GM12874 (cell line): Measurements from ENCODE around the gene ITGA8.

Experiments used
- TF ChIP-seq, protein P1 (sequence below): IDR thresholded peaks from 2 replicates; pipeline ENCODE4 v1.5.1; 2011; ENCODE audit warnings: low read depth, mild to moderate bottlenecking, control low read depth, low read length, moderate library complexity; ENCODE audit not compliant: insufficient read depth

Gene ITGA8

DNA sequence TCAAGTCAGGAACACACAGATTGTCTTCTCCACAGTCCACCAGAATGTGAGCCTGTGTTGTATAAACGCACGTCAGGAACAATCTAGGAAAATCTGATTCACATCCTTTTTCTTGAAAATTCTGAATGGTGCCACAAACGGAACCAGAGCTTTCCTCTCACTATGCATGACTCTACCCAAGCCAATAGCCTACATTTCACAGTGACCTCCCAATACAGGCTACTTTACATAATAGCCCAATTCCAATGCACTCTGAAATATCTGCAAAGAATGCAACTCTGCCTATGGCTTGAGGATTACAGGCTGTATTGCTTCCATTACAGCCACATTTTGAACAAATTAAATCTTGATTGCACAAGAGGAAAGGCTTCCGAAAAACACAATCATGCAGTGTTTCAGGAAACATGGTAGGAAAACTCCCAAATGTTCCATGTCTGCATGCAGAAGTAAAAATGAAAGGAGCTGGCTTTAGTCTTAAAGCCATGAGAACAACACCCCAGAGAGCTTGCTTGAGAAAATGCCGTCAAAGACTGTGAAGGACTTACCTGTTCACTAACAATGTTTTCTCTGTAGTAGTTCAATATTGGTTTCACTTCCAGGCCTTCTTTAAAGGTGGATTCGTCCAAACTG is 113.9 kb downstream of the ITGA8 start:
- TF ChIP-seq, protein P1, sequence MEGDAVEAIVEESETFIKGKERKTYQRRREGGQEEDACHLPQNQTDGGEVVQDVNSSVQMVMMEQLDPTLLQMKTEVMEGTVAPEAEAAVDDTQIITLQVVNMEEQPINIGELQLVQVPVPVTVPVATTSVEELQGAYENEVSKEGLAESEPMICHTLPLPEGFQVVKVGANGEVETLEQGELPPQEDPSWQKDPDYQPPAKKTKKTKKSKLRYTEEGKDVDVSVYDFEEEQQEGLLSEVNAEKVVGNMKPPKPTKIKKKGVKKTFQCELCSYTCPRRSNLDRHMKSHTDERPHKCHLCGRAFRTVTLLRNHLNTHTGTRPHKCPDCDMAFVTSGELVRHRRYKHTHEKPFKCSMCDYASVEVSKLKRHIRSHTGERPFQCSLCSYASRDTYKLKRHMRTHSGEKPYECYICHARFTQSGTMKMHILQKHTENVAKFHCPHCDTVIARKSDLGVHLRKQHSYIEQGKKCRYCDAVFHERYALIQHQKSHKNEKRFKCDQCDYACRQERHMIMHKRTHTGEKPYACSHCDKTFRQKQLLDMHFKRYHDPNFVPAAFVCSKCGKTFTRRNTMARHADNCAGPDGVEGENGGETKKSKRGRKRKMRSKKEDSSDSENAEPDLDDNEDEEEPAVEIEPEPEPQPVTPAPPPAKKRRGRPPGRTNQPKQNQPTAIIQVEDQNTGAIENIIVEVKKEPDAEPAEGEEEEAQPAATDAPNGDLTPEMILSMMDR: no peak

DNA sequence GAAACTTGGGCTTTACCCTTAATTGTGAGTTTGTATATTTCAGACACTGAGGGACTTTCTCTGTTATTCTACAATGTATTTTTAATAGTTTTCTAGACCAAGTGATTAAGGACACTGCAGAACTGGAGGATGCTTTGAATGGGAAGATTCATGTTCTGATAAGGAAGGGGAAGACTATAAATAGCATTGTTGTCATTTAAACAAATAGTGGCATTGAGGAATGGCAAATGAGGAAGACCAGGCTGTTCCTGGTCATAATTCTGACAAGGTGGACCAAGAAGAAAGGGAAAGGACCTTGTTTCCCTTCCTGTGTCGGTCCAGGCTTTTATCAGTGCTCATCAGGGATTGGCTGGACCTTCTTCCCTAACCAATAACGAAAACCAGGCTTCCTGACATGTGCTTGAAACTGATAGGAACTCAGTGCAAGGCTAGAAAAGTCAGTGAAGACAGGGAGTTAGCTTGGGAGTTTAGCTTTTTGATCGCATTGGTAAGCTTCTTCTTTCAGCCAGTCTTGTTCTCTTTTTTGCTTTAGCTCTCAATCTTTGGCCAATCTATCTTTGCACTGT is 116.2 kb downstream of the ITGA8 start:
- TF ChIP-seq, protein P1: no peak

DNA sequence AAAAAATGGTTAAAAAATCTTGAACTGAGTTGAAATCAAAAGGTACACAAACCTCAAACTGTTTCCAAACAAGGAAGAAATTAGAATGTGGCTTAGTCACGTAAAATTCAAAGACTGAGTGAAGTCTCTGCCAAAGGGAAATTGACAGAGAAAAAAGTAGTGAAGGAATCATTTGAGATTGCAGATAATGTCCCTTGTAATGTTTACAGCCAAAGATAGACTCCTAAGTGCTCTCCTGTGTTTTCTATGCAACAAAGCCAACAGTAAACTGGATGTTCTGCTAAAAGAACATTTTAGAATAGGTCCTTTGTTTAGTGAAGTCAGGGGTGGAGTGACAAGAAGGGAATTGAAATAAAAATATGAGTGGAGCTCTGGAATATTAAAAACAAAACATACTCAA is 117.9 kb downstream of the ITGA8 start:
- TF ChIP-seq, protein P1: no peak

DNA sequence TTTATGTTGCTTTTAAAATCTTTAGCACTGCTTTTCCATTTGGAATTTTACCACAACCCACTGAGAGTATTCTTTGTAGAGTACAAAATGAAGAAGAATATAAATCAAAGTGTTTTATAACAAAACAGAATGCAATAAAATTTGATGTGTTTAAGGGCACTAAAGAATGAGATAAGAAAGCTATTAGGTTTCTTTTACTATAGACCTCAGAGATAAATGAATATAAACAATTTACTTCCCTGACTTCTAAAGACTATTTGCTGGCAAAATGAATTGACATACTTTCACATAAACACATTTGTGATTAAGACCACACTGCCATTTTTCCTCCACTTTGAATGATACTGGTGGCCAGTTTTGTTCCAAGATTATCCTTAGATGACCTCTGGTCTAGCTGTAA is 124.5 kb downstream of the ITGA8 start:
- TF ChIP-seq, protein P1: no peak

GRCh38 chr10:15591937-15592336 is 127.8 kb downstream of the ITGA8 start:
- TF ChIP-seq, protein P1: no peak

GRCh38 chr10:15591431-15591830 is 128.3 kb downstream of the ITGA8 start:
- TF ChIP-seq, protein P1: no peak

DNA sequence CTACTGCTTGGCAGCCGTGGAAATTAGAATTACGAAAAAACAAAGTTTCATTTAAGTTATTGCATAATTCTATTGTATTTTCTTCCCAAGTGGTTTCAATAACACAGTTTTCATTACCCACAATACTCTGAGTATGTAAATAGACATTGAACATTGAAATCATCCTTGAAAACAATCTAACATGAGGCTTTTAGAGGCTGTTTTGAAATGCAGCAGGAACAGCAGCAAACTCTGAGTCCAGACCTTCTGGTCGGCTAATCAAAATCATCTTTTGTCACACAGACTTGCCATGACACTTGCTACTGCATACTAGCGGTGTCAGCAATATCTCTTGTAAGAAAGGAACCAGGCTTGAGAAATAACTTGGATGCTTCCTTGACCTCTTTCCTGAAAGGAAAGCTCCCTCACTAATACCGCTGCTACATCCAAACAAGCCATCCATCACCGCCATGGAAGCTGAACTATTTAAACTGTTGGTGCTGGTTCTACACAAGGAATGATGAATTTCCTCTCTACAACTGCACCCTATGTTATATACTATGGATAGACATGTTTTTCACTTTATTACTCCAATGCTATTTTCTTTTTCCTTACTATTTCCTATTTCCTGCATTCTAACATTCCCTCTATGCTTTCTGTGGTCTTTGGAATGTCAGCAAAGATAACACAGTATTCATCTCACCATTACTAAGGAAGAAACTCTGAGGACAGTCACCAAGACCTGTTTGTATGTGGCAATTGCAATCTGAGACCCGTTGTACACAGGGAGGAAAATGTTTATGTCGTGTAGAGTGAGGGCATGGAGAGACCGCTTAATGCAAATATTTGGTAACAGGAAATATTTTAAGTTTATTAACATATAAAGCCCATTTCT is 130.8 kb downstream of the ITGA8 start:
- TF ChIP-seq, protein P1: no peak
